IMR-90 (cell line): ENCODE results near the gene ATP6V0E2. TPM values are rescaled to one million over a fixed set of nuclear protein-coding genes. Genes with fewer than 3 reads are reported as not detected.

Experiments
- ATAC-seq: fragments of 200-7000 bp; cut with Tn5 transposase; 2 replicates; pipeline ENCODE4 v1.9.1; 2020; ENCODE audit warnings: low read depth, mild to moderate bottlenecking, moderate library complexity
- BruUV-seq: library from RNA; stranded (reverse); fragments of 400-500 nt; replicated peaks from 2 replicates; lab custom pipeline; 2021; lab: Mats Ljungman, UMichigan
- CTCF ChIA-PET: fragments of 300-600 bp; formaldehyde crosslinking; extraction: SDS; loops from one replicate; lab custom pipeline; 2021; ENCODE audit warnings: antibody characterized with exemption; lab: Yijun Ruan, JAX
- POLR2A ChIA-PET: fragments of 300-600 bp; sonication (Branson Sonifier 250); formaldehyde crosslinking; loops from one replicate; lab custom pipeline; 2022; ENCODE audit warnings: antibody characterized with exemption; ENCODE audit not compliant: unreplicated experiment; lab: Charles Lee
- DNase-seq: peaks from one replicate; pipeline ENCODE4 v3.0.0; 2013
- H2AFZ ChIP-seq: replicated peaks from 2 replicates; pipeline ENCODE3; 2013; ENCODE audit warnings: low read length, mild to moderate bottlenecking; ENCODE audit not compliant: poor library complexity
- H2AK5ac ChIP-seq: 2 replicates; pipeline ENCODE4 v1.6.1; 2013; ENCODE audit warnings: low read depth, low read length, inconsistent platforms
- H2AK9ac ChIP-seq: replicated peaks from 2 replicates; pipeline ENCODE3; 2013; ENCODE audit warnings: mild to moderate bottlenecking, low read depth, low read length, moderate library complexity; ENCODE audit not compliant: poor library complexity
- H2BK120ac ChIP-seq: 2 replicates; pipeline ENCODE4 v1.6.1; 2013; ENCODE audit warnings: low read depth, low read length, inconsistent platforms
- H2BK15ac ChIP-seq: 3 replicates; pipeline ENCODE4 v1.6.1; 2013; ENCODE audit warnings: low read depth, low read length, inconsistent platforms
- H2BK20ac ChIP-seq: 2 replicates; pipeline ENCODE4 v1.6.1; 2013; ENCODE audit warnings: low read depth, mild to moderate bottlenecking, inconsistent platforms, low read length, moderate library complexity
- H2BK5ac ChIP-seq: 2 replicates; pipeline ENCODE4 v1.6.1; 2013; ENCODE audit warnings: mild to moderate bottlenecking, low read depth, low read length, inconsistent platforms; ENCODE audit not compliant: poor library complexity, severe bottlenecking
- H3K14ac ChIP-seq: replicated peaks from 2 replicates; pipeline ENCODE4 v1.6.1; 2013; ENCODE audit warnings: low read depth, low read length, inconsistent platforms
- H3K18ac ChIP-seq: 2 replicates; pipeline ENCODE4 v1.6.1; 2013; ENCODE audit warnings: low read depth, low read length, control low read depth
- H3K23ac ChIP-seq: 2 replicates; pipeline ENCODE4 v1.6.1; 2013; ENCODE audit warnings: low read depth, low read length, inconsistent platforms
- H3K27ac ChIP-seq: 2 replicates; pipeline ENCODE4 v1.5.1; 2013; ENCODE audit warnings: mild to moderate bottlenecking, control low read depth, low read length; ENCODE audit not compliant: insufficient read depth
- H3K27me3 ChIP-seq: 2 replicates; pipeline ENCODE4 v1.6.1; 2013; ENCODE audit warnings: low read length; ENCODE audit not compliant: control insufficient read depth, insufficient read depth
- H3K36me3 ChIP-seq: 2 replicates; pipeline ENCODE4 v1.6.1; 2013; ENCODE audit warnings: low read length, mixed read lengths; ENCODE audit not compliant: control insufficient read depth, insufficient read depth
- H3K4ac ChIP-seq: 2 replicates; pipeline ENCODE4 v1.6.1; 2013; ENCODE audit warnings: low read depth, low read length, inconsistent platforms
- H3K4me1 ChIP-seq: 2 replicates; pipeline ENCODE4 v1.6.1; 2013; ENCODE audit warnings: low read length, mixed read lengths; ENCODE audit not compliant: control insufficient read depth, insufficient read depth
- H3K4me2 ChIP-seq: 2 replicates; pipeline ENCODE4 v1.6.1; 2013; ENCODE audit warnings: low read depth, mild to moderate bottlenecking, control low read depth, low read length, moderate library complexity
- H3K4me3 ChIP-seq: 2 replicates; pipeline ENCODE4 v1.5.1; 2013; ENCODE audit warnings: low read depth, mild to moderate bottlenecking, control low read depth, low read length, moderate library complexity; ENCODE audit not compliant: insufficient read depth
- H3K56ac ChIP-seq: 2 replicates; pipeline ENCODE4 v1.6.1; 2013; ENCODE audit warnings: low read length, inconsistent platforms; ENCODE audit not compliant: insufficient read depth; ENCODE audit errors: extremely low read depth
- H3K79me1 ChIP-seq, 2 experiments: 2 replicates each; pipeline ENCODE4 v1.6.1; 2013; ENCODE audit warnings: low read length in 2 of 2, inconsistent platforms in 1 of 2, low read depth in 1 of 2
- H3K9ac ChIP-seq: 2 replicates; pipeline ENCODE4 v1.6.1; 2013; ENCODE audit warnings: low read depth, low read length, control low read depth
- H3K9me1 ChIP-seq: 2 replicates; pipeline ENCODE4 v1.6.1; 2013; ENCODE audit warnings: low read length, inconsistent platforms; ENCODE audit not compliant: insufficient read depth
- H3K9me3 ChIP-seq: 2 replicates; pipeline ENCODE4 v1.6.1; 2013; ENCODE audit warnings: low read length; ENCODE audit not compliant: control insufficient read depth, insufficient read depth
- H4K20me1 ChIP-seq: 2 replicates; pipeline ENCODE4 v1.6.1; 2013; ENCODE audit warnings: low read length, inconsistent platforms; ENCODE audit not compliant: insufficient read depth
- H4K5ac ChIP-seq: 2 replicates; pipeline ENCODE4 v1.6.1; 2013; ENCODE audit warnings: mild to moderate bottlenecking, low read depth, low read length, control low read depth
- H4K8ac ChIP-seq, 2 experiments: 2 replicates each; pipeline ENCODE4 v1.6.1; 2013; ENCODE audit warnings: low read depth in 2 of 2, low read length in 2 of 2, control low read depth in 1 of 2, inconsistent platforms in 1 of 2
- H4K91ac ChIP-seq: 2 replicates; pipeline ENCODE4 v1.6.1; 2013; ENCODE audit warnings: low read depth, low read length, inconsistent platforms; ENCODE audit not compliant: insufficient read depth
- BHLHE40 ChIP-seq: fragments of 150-350 bp; IDR thresholded peaks from 2 replicates; pipeline ENCODE4 v1.6.1; 2016; ENCODE audit warnings: mild to moderate bottlenecking, low read depth, low read length
- CEBPB ChIP-seq: IDR thresholded peaks from 2 replicates; pipeline ENCODE4 v1.6.1; 2012; ENCODE audit warnings: low read depth, low read length, improper control_type of control experiment
- CHD1 ChIP-seq: IDR thresholded peaks from 2 replicates; pipeline ENCODE4 v1.6.1; 2012; ENCODE audit warnings: low read depth, low read length, improper control_type of control experiment
- CTCF ChIP-seq: conservative IDR thresholded peaks from 2 replicates; pipeline ENCODE4 v1.5.1; 2012; ENCODE audit warnings: mild to moderate bottlenecking, low read depth, low read length, improper control_type of control experiment
- FOS ChIP-seq: fragments of 150-350 bp; IDR thresholded peaks from 2 replicates; pipeline ENCODE4 v1.6.1; 2016; ENCODE audit warnings: low read depth, low read length
- MAFK ChIP-seq: IDR thresholded peaks from 2 replicates; pipeline ENCODE4 v1.6.1; 2012; ENCODE audit warnings: low read depth, low read length, improper control_type of control experiment
- MAZ ChIP-seq: IDR thresholded peaks from 2 replicates; pipeline ENCODE4 v1.6.1; 2012; ENCODE audit warnings: low read depth, mild to moderate bottlenecking, low read length, improper control_type of control experiment, moderate library complexity, borderline replicate concordance
- NFE2L2 ChIP-seq: fragments of 150-350 bp; IDR thresholded peaks from 2 replicates; pipeline ENCODE4 v1.6.1; 2016; ENCODE audit warnings: low read depth, mild to moderate bottlenecking, low read length
- POLR2A ChIP-seq: IDR thresholded peaks from 2 replicates; pipeline ENCODE4 v1.6.1; 2012; ENCODE audit warnings: mild to moderate bottlenecking, low read depth, low read length
- RAD21 ChIP-seq: IDR thresholded peaks from 2 replicates; pipeline ENCODE4 v1.6.1; 2012; ENCODE audit warnings: low read length, improper control_type of control experiment
- RCOR1 ChIP-seq: IDR thresholded peaks from 2 replicates; pipeline ENCODE4 v1.6.1; 2012; ENCODE audit warnings: mild to moderate bottlenecking, low read length, improper control_type of control experiment; ENCODE audit not compliant: insufficient replicate concordance
- RFX5 ChIP-seq: IDR thresholded peaks from 2 replicates; pipeline ENCODE4 v1.8.0; 2012; ENCODE audit warnings: low read depth, mild to moderate bottlenecking, low read length, moderate library complexity
- WGBS, 2 experiments: methylation state at CpG; one replicate each; pipeline versions ENCODE4 v1.1.5 to v1.1.7; 2013; ENCODE audit warnings: missing lambda C conversion rate in 2 of 2; ENCODE audit not compliant: insufficient read length in 1 of 2; ENCODE audit errors: extremely low coverage in 2 of 2; 5-methylcytosine and 5-hydroxymethylcytosine counted together
- dilution Hi-C: fragments of 300-500 bp; cut with HindIII; formaldehyde crosslinking; loops from one replicate; pipeline ENCODE4 v1.14.3; 2018; ENCODE audit warnings: low sequenced_read_pairs; ENCODE audit not compliant: unreplicated experiment
- in situ Hi-C: fragments of 300-500 bp; cut with MboI; formaldehyde crosslinking; loops from 3 replicates; pipeline ENCODE4 v1.14.3; 2019; ENCODE audit warnings: low sequenced_read_pairs, inconsistent platforms, mixed read lengths
- intact Hi-C: fragments of 100-400 bp; cut with micrococcal nuclease; formaldehyde crosslinking; loops from 2 replicates; pipeline ENCODE4 v1.10.0; 2022
- polyA plus RNA-seq, 3 experiments: library from polyadenylated mRNA; depleted of rRNA; stranded (reverse); fragments of >200 nt; gene quantifications; 2 replicates each; pipeline ENCODE4 v1.2.3, GENCODE V29; 2012; ENCODE audit warnings: low replicate concordance in 1 of 3
- total RNA-seq: library from RNA; depleted of rRNA; stranded (reverse); fragments of >200 nt; gene quantifications from 2 replicates; pipeline ENCODE4 v1.2.3, GENCODE V29; 2012

Gene ATP6V0E2
- total and polyA plus RNA-seq, 2 of the 4 experiments (the other 2 are of a cell fraction), result 5.7 to 30.3 TPM

- Histone ChIP-seq H3K27me3 (no peaks in the 10 kb centered on the region), H3K36me3 (no peaks in the 10 kb centered on the region), H4K91ac (no peak overlapping the region), H2BK20ac (no peak overlapping the region), H3K4me1 (peaks cover 3% of the 10 kb centered on the region; the same call in 1 of the 2 replicates), H4K20me1 (no peaks in the 10 kb centered on the region), H2BK120ac (no peak overlapping the region), H3K79me1 (no peaks in the 10 kb centered on the region), H3K9me1 (no peaks in the 10 kb centered on the region), H2BK5ac (no peak overlapping the region), H3K27ac (no peak overlapping the region), H3K9ac (no peak overlapping the region), H2BK15ac (no peak overlapping the region), H2AK5ac (no peak overlapping the region), H3K4me3 (no peak overlapping the region), H3K4me2 (no peak overlapping the region), H2AK9ac (peak overlapping the region; percentile 65), H3K23ac (no peak overlapping the region), H2AFZ (no peak overlapping the region), H3K9me3 (no peaks in the 10 kb centered on the region), H3K4ac (no peak overlapping the region), H3K18ac (no peak overlapping the region), H3K56ac (no peak overlapping the region), H4K5ac (no peak overlapping the region), H4K8ac (no peak overlapping the region), H3K14ac (no peak overlapping the region)
- ATAC-seq, result no peak
- BruUV-seq, result no TSS peak
- dilution Hi-C loops, result no loop called here
- TF ChIP-seq MAFK, result no peak
- TF ChIP-seq RCOR1, result no peak
- no peak for TF ChIP-seq BHLHE40
- TF ChIP-seq CTCF, result no peak
- TF ChIP-seq CEBPB, result no peak
- TF ChIP-seq MAZ, result no peak
- no peak for TF ChIP-seq RAD21
- no peak for TF ChIP-seq NFE2L2
- no peak for TF ChIP-seq RFX5
- no peak for TF ChIP-seq FOS
- no peak for TF ChIP-seq POLR2A
- TF ChIP-seq CHD1, result no peak
- intact Hi-C loops, result loop anchor here (5.0 kb wide), 2 partner anchors 122 to 167 kb away; no protein-coding TSS in a partner anchor
- POLR2A ChIA-PET, result no interaction called here
- in situ Hi-C loops, result no loop called here
- 86% methylated on average over 6 of the region's 16 CpGs; no CpG with 5 or more reads in 1 of the 2 experiments for WGBS, 2 experiments
- DNase-seq, result no peak
- CTCF ChIA-PET, result no interaction called here
Observed at GRCh38 chr7:149879766-149880637, 6.2 kb downstream of the ATP6V0E2 start.
